ENCODE measurements around the gene PDE6D. TPM values are rescaled to one million over a fixed set of nuclear protein-coding genes. Genes with fewer than 3 reads are reported as not detected.

PDE6D gene
- total and polyA plus RNA-seq, 2 of the 13 experiments (the other 11 are each of a cell fraction or from before 2014, with no cell fraction given) = 14.1 to 23.2 TPM

DNA sequence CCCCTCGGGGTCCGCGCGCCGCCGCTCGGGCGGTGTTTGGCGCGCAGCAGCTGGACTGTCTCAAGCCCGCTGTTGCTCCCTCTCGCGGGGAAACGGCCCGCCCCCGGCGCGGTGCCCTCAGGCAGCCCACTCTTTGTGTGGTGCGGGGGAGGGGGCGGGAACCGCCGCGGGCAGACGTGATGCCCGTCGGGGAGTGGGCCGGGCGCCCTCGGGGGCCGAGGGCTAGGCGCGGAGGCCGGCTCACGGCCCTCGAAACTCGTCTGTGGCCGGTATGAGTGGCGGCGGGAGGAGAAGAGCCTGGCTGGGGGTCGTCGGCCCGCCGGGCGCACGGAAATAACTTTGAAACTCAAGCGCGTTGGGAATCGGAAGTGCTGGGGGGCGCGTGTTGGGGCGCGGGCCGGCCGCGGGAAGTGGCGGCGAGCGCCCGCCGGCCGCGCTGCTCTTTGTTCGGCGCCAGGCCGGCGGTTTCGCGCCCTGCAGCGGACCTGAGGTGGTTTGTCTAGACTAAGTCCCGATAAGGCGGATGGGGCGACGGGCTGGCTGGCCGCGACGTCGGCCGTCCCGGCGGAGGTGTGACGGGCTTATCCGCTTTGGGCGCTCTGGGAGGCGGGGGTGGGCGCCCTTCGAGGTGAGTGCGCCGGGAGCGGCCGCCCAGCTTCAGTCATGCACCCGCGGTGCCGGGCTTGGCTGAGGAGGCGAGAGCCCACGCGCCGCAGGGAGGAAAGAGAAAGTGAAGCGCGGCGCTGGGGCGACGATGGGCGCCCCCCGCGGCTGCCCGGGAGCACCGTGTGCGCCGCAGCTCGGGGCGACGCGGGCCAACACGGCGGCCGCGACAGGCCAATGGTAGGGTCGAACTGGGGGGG, 72.1 kb downstream of the PDE6D start (continued):
- TF ChIP-seq, protein P1, sequence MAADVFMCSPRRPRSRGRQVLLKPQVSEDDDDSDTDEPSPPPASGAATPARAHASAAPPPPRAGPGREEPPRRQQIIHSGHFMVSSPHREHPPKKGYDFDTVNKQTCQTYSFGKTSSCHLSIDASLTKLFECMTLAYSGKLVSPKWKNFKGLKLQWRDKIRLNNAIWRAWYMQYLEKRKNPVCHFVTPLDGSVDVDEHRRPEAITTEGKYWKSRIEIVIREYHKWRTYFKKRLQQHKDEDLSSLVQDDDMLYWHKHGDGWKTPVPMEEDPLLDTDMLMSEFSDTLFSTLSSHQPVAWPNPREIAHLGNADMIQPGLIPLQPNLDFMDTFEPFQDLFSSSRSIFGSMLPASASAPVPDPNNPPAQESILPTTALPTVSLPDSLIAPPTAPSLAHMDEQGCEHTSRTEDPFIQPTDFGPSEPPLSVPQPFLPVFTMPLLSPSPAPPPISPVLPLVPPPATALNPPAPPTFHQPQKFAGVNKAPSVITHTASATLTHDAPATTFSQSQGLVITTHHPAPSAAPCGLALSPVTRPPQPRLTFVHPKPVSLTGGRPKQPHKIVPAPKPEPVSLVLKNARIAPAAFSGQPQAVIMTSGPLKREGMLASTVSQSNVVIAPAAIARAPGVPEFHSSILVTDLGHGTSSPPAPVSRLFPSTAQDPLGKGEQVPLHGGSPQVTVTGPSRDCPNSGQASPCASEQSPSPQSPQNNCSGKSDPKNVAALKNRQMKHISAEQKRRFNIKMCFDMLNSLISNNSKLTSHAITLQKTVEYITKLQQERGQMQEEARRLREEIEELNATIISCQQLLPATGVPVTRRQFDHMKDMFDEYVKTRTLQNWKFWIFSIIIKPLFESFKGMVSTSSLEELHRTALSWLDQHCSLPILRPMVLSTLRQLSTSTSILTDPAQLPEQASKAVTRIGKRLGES (CRISPR knock-in tag; IDR thresholded peaks at IDR 0.05; ENCODE audit: borderline replicate concordance) = 0 out of 2 replicates have a peak, but pooled peaks have one; percentile 25
- TF ChIP-seq ZNF136 (CRISPR knock-in tag; IDR thresholded peaks at IDR 0.05; ENCODE audit: low read depth) = peak; percentile 18; the same call in 1 of the 2 replicates
- TF ChIP-seq ZSCAN22 (CRISPR knock-in tag; IDR thresholded peaks at IDR 0.05) = no peak
- TF ChIP-seq, protein P2, sequence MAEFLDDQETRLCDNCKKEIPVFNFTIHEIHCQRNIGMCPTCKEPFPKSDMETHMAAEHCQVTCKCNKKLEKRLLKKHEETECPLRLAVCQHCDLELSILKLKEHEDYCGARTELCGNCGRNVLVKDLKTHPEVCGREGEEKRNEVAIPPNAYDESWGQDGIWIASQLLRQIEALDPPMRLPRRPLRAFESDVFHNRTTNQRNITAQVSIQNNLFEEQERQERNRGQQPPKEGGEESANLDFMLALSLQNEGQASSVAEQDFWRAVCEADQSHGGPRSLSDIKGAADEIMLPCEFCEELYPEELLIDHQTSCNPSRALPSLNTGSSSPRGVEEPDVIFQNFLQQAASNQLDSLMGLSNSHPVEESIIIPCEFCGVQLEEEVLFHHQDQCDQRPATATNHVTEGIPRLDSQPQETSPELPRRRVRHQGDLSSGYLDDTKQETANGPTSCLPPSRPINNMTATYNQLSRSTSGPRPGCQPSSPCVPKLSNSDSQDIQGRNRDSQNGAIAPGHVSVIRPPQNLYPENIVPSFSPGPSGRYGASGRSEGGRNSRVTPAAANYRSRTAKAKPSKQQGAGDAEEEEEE (CRISPR knock-in tag; IDR thresholded peaks at IDR 0.05; ENCODE audit: borderline replicate concordance) = no peak; the same call in 1 of the 2 replicates
- TF ChIP-seq, protein P3, sequence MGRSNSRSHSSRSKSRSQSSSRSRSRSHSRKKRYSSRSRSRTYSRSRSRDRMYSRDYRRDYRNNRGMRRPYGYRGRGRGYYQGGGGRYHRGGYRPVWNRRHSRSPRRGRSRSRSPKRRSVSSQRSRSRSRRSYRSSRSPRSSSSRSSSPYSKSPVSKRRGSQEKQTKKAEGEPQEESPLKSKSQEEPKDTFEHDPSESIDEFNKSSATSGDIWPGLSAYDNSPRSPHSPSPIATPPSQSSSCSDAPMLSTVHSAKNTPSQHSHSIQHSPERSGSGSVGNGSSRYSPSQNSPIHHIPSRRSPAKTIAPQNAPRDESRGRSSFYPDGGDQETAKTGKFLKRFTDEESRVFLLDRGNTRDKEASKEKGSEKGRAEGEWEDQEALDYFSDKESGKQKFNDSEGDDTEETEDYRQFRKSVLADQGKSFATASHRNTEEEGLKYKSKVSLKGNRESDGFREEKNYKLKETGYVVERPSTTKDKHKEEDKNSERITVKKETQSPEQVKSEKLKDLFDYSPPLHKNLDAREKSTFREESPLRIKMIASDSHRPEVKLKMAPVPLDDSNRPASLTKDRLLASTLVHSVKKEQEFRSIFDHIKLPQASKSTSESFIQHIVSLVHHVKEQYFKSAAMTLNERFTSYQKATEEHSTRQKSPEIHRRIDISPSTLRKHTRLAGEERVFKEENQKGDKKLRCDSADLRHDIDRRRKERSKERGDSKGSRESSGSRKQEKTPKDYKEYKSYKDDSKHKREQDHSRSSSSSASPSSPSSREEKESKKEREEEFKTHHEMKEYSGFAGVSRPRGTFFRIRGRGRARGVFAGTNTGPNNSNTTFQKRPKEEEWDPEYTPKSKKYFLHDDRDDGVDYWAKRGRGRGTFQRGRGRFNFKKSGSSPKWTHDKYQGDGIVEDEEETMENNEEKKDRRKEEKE (IDR thresholded peaks at IDR 0.05) = no peak
- no peak for TF ChIP-seq ZSCAN12 (CRISPR knock-in tag; IDR thresholded peaks at IDR 0.05)
- TF ChIP-seq U2AF2 (IDR thresholded peaks at IDR 0.05; ENCODE audit: low read depth, low read length) = no peak
- no peak for TF ChIP-seq ZKSCAN1 (IDR thresholded peaks at IDR 0.05; ENCODE audit: low read length)
- TF ChIP-seq, protein P4, sequence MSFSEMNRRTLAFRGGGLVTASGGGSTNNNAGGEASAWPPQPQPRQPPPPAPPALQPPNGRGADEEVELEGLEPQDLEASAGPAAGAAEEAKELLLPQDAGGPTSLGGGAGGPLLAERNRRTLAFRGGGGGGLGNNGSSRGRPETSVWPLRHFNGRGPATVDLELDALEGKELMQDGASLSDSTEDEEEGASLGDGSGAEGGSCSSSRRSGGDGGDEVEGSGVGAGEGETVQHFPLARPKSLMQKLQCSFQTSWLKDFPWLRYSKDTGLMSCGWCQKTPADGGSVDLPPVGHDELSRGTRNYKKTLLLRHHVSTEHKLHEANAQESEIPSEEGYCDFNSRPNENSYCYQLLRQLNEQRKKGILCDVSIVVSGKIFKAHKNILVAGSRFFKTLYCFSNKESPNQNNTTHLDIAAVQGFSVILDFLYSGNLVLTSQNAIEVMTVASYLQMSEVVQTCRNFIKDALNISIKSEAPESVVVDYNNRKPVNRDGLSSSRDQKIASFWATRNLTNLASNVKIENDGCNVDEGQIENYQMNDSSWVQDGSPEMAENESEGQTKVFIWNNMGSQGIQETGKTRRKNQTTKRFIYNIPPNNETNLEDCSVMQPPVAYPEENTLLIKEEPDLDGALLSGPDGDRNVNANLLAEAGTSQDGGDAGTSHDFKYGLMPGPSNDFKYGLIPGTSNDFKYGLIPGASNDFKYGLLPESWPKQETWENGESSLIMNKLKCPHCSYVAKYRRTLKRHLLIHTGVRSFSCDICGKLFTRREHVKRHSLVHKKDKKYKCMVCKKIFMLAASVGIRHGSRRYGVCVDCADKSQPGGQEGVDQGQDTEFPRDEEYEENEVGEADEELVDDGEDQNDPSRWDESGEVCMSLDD (CRISPR knock-in tag; IDR thresholded peaks at IDR 0.05; ENCODE audit: borderline replicate concordance) = no peak; the same call in 1 of the 2 replicates
- TF ChIP-seq, protein P5, sequence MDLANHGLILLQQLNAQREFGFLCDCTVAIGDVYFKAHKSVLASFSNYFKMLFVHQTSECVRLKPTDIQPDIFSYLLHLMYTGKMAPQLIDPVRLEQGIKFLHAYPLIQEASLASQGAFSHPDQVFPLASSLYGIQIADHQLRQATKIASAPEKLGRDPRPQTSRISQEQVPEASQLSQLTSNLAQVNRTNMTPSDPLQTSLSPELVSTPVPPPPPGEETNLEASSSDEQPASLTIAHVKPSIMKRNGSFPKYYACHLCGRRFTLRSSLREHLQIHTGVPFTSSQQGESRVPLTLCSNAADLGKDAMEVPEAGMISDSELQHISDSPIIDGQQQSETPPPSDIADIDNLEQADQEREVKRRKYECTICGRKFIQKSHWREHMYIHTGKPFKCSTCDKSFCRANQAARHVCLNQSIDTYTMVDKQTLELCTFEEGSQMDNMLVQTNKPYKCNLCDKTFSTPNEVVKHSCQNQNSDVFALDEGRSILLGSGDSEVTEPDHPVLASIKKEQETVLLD (CRISPR knock-in tag; IDR thresholded peaks at IDR 0.05; ENCODE audit: low read depth) = no peak
- TF ChIP-seq NFIB (CRISPR knock-in tag; IDR thresholded peaks at IDR 0.05; ENCODE audit: borderline replicate concordance) = no peak
- no peak for TF ChIP-seq ZNF335 (CRISPR knock-in tag; IDR thresholded peaks at IDR 0.05)
- TF ChIP-seq ZNF572 (CRISPR knock-in tag; IDR thresholded peaks at IDR 0.05) = no peak
- no peak for TF ChIP-seq CCAR2 (optimal IDR thresholded peaks at IDR 0.05; ENCODE audit: low read depth, low read length)
- TF ChIP-seq ZNF615 (CRISPR knock-in tag; IDR thresholded peaks at IDR 0.05; ENCODE audit: borderline replicate concordance) = no peak
- TF ChIP-seq FOXM1 (CRISPR knock-in tag; IDR thresholded peaks at IDR 0.05) = no peak
